Endothelial cell (in vitro differentiated cells): ENCODE data around the gene RCE1. TPM values are rescaled to one million over a fixed set of nuclear protein-coding genes. Genes with fewer than 3 reads are reported as not detected.

Source experiments
- DNase-seq: peaks from one replicate; pipeline ENCODE4 v3.0.0; 2021; ENCODE audit warnings: low spot score
- H3K27ac Mint-ChIP-seq: one replicate; pipeline ENCODE4 v1.8.0; 2021; ENCODE audit warnings: mixed read lengths, inconsistent platforms; ENCODE audit not compliant: unreplicated experiment
- H3K27me3 Mint-ChIP-seq: one replicate; pipeline ENCODE4 v1.8.0; 2021; ENCODE audit warnings: mild to moderate bottlenecking, moderate library complexity, mixed read lengths, inconsistent platforms; ENCODE audit not compliant: unreplicated experiment
- H3K36me3 Mint-ChIP-seq: one replicate; pipeline ENCODE4 v1.8.0; 2021; ENCODE audit warnings: mild to moderate bottlenecking, low read depth, mixed read lengths, inconsistent platforms; ENCODE audit not compliant: unreplicated experiment
- H3K4me1 Mint-ChIP-seq: one replicate; pipeline ENCODE4 v1.8.0; 2021; ENCODE audit warnings: mild to moderate bottlenecking, mixed read lengths, inconsistent platforms; ENCODE audit not compliant: unreplicated experiment
- H3K4me3 Mint-ChIP-seq: one replicate; pipeline ENCODE4 v1.8.0; 2021; ENCODE audit warnings: mild to moderate bottlenecking, mixed read lengths, inconsistent platforms; ENCODE audit not compliant: unreplicated experiment
- H3K9me3 Mint-ChIP-seq: one replicate; pipeline ENCODE4 v1.8.0; 2021; ENCODE audit warnings: mixed read lengths, inconsistent platforms; ENCODE audit not compliant: unreplicated experiment
- CTCF ChIP-seq: fragments of 200-600 bp; sonication (generic); IDR thresholded peaks from one replicate; pipeline ENCODE4 v1.5.0; 2021; ENCODE audit warnings: antibody characterized with exemption; ENCODE audit not compliant: unreplicated experiment
- total RNA-seq: library from RNA; stranded (reverse); fragmentation: NEBNext Ultra II Directional; extraction: Animal tissue kit (Norgen Biotek cat#: 25700); gene quantifications from one replicate; pipeline ENCODE4 v1.2.1, GENCODE V29; 2021; ENCODE audit not compliant: unreplicated experiment

The RCE1 gene
- total RNA-seq, 1 donor from 2014 or later, result 25.2 TPM

DNA sequence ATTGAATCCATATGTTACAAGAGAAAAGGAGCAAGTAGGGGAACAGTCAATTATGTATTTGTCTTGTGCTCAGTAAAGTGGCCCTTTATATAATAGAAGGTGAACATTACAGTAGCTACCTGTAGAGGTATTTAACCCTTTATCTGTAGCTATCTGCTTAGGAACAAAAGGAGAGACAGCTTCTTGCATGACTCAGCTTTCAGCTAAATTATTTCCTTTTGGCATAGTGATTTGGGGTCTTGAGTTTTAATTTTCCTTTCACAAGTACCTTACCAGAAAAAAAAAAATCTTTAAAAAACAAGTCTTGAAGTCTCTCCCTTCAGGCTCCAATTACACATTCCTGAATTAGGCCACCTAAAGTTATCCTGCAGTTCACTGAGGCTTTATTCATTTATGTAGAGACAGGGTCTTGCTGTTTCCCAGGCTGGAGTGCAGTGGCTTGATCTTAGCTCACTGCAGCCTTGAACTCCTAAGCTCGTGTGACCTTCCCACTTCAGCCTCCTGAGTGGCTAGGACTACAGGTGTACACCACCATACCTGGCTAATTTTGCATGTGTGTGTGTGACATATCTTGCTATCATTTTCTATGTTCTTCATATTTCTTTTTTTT lies 32.6 kb upstream of the RCE1 start:
- no peaks in the 10 kb centered on the region for H3K9me3 Mint-ChIP-seq
- no peak overlapping the region for H3K4me3 Mint-ChIP-seq
- no peak for DNase-seq
- TF ChIP-seq CTCF, result no peak
- no peaks in the 10 kb centered on the region for H3K27me3 Mint-ChIP-seq
- H3K4me1 Mint-ChIP-seq, result peaks cover 9% of the 10 kb centered on the region
- H3K27ac Mint-ChIP-seq, result no peak overlapping the region
- peaks cover 4% of the 10 kb centered on the region for H3K36me3 Mint-ChIP-seq

DNA sequence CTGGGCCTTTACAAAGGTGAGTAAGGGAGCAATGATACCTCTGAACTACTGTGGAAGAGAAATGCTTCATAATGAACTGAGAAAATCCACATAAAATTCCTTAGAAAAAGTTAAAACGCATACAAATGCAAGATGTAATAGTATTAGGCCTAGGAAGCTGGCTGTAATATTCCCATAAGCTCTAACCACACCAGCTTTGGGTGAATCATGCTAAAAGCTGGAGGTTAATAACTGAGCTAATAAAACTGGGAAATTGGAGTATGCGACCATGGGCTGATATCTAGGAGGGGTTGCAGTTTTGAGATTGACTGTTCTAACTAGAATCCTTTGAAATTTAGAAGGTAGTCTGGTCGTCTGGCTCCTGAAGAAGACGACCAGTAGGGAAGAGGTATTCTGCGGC lies 28.6 kb upstream of the RCE1 start:
- H3K4me3 Mint-ChIP-seq, result no peak overlapping the region
- H3K27me3 Mint-ChIP-seq, result no peaks in the 10 kb centered on the region
- no peak overlapping the region for H3K27ac Mint-ChIP-seq
- peaks cover 9% of the 10 kb centered on the region for H3K4me1 Mint-ChIP-seq
- no peak for DNase-seq
- peaks cover 4% of the 10 kb centered on the region for H3K36me3 Mint-ChIP-seq
- no peak for TF ChIP-seq CTCF
- H3K9me3 Mint-ChIP-seq, result no peaks in the 10 kb centered on the region

- H3K4me3 Mint-ChIP-seq, result no peak overlapping the region
- no peak overlapping the region for H3K27ac Mint-ChIP-seq
- no peak for DNase-seq
- H3K27me3 Mint-ChIP-seq, result no peaks in the 10 kb centered on the region
- TF ChIP-seq CTCF, result no peak
- H3K36me3 Mint-ChIP-seq, result peaks cover 4% of the 10 kb centered on the region
- peaks cover 9% of the 10 kb centered on the region for H3K4me1 Mint-ChIP-seq
- H3K9me3 Mint-ChIP-seq, result no peaks in the 10 kb centered on the region
Observed at GRCh38 chr11:66815646-66816045, 27.6 kb upstream of the RCE1 start.

DNA sequence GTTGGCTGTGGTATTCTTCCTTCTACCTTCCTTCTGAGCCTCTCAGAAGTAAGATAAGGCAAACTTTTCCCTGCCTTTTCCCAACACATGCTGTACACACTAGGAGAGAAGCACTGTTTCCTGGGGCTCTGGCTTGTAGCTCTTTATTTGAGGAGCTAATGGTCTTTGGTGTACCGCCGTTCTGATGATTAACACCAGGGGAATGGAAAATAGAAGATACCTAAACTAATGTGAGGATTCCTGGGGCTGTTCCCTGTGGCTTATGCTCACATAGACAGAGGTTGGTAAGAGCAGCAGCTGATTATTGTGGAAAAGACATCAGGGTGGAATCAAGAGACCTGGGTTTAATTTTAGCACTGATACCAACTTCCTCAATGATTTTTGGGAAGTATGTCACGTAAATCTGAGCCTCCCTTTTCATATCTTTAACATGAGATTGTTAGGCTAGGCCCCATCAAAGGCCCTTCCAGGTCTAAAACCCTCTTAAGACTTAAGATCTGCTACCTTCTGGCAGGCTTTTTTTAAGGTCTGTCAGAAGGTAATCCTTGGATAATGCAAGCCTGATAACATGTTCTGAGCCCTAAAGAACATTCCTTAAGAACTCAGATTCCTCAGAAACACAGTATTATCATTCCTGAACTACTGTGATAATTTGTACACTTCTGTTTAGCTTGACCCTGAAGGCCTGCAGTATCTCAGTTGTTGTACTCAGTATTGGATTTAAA lies 24.8 kb upstream of the RCE1 start:
- H3K36me3 Mint-ChIP-seq, result peaks cover 4% of the 10 kb centered on the region
- TF ChIP-seq CTCF, result no peak
- H3K27ac Mint-ChIP-seq, result no peak overlapping the region
- DNase-seq, result no peak
- H3K4me3 Mint-ChIP-seq, result no peak overlapping the region
- H3K9me3 Mint-ChIP-seq, result no peaks in the 10 kb centered on the region
- H3K27me3 Mint-ChIP-seq, result no peaks in the 10 kb centered on the region
- no peaks in the 10 kb centered on the region for H3K4me1 Mint-ChIP-seq

GRCh38 chr11:66820381-66820780 lies 22.9 kb upstream of the RCE1 start:
- no peak for DNase-seq
- Mint-ChIP-seq H3K4me1 (no peaks in the 10 kb centered on the region), H3K27ac (no peak overlapping the region), H3K4me3 (no peak overlapping the region), H3K9me3 (no peaks in the 10 kb centered on the region), H3K36me3 (no peaks in the 10 kb centered on the region), H3K27me3 (no peaks in the 10 kb centered on the region)
- TF ChIP-seq CTCF, result no peak
